Choroid plexus epithelial cell (primary cell): Measurements from ENCODE around the gene SLMAP.

Experiments
- DNase-seq: peaks from one replicate; pipeline ENCODE4 v3.0.0-alpha.2; 2010; ENCODE audit warnings: low read depth
- H3K4me3 ChIP-seq: 2 replicates; pipeline ENCODE4 v1.5.1; 2011; ENCODE audit warnings: low read depth, mild to moderate bottlenecking, control low read depth, low read length, moderate library complexity
- TF ChIP-seq, protein P1 (sequence below): conservative IDR thresholded peaks from 2 replicates; pipeline ENCODE4 v1.5.1; 2011; ENCODE audit warnings: low read depth, mild to moderate bottlenecking, control low read depth, inconsistent platforms, low read length, moderate library complexity

The SLMAP gene

GRCh38 chr3:57961828-57962447 is 205.8 kb downstream of the SLMAP start:
- H3K4me3 ChIP-seq, result no peak overlapping the region
- DNase-seq, result peak; percentile 71
- TF ChIP-seq, protein P1, sequence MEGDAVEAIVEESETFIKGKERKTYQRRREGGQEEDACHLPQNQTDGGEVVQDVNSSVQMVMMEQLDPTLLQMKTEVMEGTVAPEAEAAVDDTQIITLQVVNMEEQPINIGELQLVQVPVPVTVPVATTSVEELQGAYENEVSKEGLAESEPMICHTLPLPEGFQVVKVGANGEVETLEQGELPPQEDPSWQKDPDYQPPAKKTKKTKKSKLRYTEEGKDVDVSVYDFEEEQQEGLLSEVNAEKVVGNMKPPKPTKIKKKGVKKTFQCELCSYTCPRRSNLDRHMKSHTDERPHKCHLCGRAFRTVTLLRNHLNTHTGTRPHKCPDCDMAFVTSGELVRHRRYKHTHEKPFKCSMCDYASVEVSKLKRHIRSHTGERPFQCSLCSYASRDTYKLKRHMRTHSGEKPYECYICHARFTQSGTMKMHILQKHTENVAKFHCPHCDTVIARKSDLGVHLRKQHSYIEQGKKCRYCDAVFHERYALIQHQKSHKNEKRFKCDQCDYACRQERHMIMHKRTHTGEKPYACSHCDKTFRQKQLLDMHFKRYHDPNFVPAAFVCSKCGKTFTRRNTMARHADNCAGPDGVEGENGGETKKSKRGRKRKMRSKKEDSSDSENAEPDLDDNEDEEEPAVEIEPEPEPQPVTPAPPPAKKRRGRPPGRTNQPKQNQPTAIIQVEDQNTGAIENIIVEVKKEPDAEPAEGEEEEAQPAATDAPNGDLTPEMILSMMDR, result peak; percentile 60

- TF ChIP-seq, protein P1, result no peak
- DNase-seq, result no peak
- no peak overlapping the region for H3K4me3 ChIP-seq
Measured at GRCh38 chr3:57962448-57962834, 206.3 kb downstream of the SLMAP start.

- DNase-seq, result no peak
Measured at GRCh38 chr3:57963811-57964346, 207.8 kb downstream of the SLMAP start.

GRCh38 chr3:57966829-57967228 is 210.7 kb downstream of the SLMAP start:
- H3K4me3 ChIP-seq, result no peak overlapping the region
- DNase-seq, result peak; percentile 41

More at GRCh38 chr3:57963811-57964346, 207.8 kb downstream of the SLMAP start:
- TF ChIP-seq, protein P1, result no peak
- no peak overlapping the region for H3K4me3 ChIP-seq

DNA sequence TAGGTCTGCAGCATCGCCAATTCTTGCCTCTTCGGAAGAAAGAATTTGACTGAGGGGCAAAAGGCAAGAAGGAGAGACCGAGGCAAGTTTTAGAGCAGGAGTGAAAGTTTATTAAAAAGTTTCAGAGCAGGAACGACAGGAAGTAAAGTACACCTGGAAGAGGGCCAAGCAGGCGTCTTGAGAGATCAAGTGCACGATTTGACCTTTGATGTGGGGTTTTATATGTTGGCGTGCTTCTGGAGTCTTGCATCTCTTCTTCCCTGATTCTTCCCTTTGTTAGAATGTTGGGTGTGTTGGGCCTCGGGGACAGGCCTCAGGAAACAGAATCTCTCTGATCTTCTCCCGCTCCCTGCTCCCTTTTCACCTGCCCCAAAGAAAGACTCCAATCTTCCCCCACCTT is 211.5 kb downstream of the SLMAP start:
- no peak overlapping the region for H3K4me3 ChIP-seq
- DNase-seq, result no peak
- TF ChIP-seq, protein P1, result no peak

More at GRCh38 chr3:57966829-57967228, 210.7 kb downstream of the SLMAP start:
- TF ChIP-seq, protein P1, result no peak

- H3K4me3 ChIP-seq, result no peak overlapping the region
- DNase-seq, result no peak
- TF ChIP-seq, protein P1, result no peak
Measured at GRCh38 chr3:57968501-57968900, 212.4 kb downstream of the SLMAP start.

DNA sequence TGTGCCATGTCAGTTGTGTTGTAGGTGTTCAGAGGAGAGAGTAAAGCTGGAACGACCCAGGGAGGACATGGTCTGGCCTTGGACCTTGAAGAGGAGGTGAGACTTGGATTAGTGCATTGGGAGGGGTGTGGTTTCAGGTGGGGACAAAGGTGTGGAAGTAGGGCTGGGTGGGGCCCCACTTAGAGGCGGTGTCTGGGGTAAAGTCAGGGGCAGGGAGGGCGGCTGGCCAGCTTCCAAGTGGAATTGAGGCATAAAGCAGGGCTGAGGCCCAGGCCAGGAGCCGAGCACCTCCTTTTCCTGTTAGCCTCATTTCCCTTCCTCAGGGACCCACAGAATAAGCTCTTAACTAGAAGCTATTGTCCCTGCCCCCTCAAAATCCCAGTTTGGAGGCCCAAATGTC is 215.9 kb downstream of the SLMAP start:
- TF ChIP-seq, protein P1, result no peak
- H3K4me3 ChIP-seq, result no peak overlapping the region
- DNase-seq, result no peak
